ENCODE measurements around the gene C14orf180. TPM values are rescaled to one million over a fixed set of nuclear protein-coding genes. Genes with fewer than 3 reads are reported as not detected.

C14orf180 gene
- total RNA-seq, 1 experiment from 2014 or later, result not detected

- TF ChIP-seq ZNF512 (CRISPR knock-in tag; IDR thresholded peaks at IDR 0.05; ENCODE audit: borderline replicate concordance) (no peak), CREB1 (CRISPR knock-in tag; IDR thresholded peaks at IDR 0.05) (no peak), JAZF1 (CRISPR knock-in tag; IDR thresholded peaks at IDR 0.05) (no peak), MXD4 (CRISPR knock-in tag; IDR thresholded peaks at IDR 0.05; ENCODE audit: borderline replicate concordance) (no peak), KAT7 (CRISPR knock-in tag; IDR thresholded peaks at IDR 0.05; ENCODE audit: borderline replicate concordance) (no peak), MYBL2 (CRISPR knock-in tag; IDR thresholded peaks at IDR 0.05) (no peak), SOX15 (CRISPR knock-in tag; IDR thresholded peaks at IDR 0.05) (no peak)
- TF ChIP-seq, protein P1, sequence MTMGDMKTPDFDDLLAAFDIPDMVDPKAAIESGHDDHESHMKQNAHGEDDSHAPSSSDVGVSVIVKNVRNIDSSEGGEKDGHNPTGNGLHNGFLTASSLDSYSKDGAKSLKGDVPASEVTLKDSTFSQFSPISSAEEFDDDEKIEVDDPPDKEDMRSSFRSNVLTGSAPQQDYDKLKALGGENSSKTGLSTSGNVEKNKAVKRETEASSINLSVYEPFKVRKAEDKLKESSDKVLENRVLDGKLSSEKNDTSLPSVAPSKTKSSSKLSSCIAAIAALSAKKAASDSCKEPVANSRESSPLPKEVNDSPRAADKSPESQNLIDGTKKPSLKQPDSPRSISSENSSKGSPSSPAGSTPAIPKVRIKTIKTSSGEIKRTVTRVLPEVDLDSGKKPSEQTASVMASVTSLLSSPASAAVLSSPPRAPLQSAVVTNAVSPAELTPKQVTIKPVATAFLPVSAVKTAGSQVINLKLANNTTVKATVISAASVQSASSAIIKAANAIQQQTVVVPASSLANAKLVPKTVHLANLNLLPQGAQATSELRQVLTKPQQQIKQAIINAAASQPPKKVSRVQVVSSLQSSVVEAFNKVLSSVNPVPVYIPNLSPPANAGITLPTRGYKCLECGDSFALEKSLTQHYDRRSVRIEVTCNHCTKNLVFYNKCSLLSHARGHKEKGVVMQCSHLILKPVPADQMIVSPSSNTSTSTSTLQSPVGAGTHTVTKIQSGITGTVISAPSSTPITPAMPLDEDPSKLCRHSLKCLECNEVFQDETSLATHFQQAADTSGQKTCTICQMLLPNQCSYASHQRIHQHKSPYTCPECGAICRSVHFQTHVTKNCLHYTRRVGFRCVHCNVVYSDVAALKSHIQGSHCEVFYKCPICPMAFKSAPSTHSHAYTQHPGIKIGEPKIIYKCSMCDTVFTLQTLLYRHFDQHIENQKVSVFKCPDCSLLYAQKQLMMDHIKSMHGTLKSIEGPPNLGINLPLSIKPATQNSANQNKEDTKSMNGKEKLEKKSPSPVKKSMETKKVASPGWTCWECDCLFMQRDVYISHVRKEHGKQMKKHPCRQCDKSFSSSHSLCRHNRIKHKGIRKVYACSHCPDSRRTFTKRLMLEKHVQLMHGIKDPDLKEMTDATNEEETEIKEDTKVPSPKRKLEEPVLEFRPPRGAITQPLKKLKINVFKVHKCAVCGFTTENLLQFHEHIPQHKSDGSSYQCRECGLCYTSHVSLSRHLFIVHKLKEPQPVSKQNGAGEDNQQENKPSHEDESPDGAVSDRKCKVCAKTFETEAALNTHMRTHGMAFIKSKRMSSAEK (CRISPR knock-in tag; IDR thresholded peaks at IDR 0.05; ENCODE audit: borderline replicate concordance), result no peak
Observed at GRCh38 chr14:104530646-104531045, 48.9 kb upstream of the C14orf180 start (continued).

GRCh38 chr14:104531421-104532190 lies 48.0 kb upstream of the C14orf180 start:
- Mint-ChIP-seq H3K4me3 (no peak overlapping the region), H3K27me3 (ENCODE audit: low read depth) (no peaks in the 10 kb centered on the region; the same call in none of the 2 replicates), H3K36me3 (peaks cover 33% of the 10 kb centered on the region), H3K4me1 (no peaks in the 10 kb centered on the region), H3K27ac (no peak overlapping the region), H3K9me3 (peaks cover 39% of the 10 kb centered on the region)
- ChIA-PET CTCF (interaction anchor here (0.9 kb wide), 1 partner anchor 108 kb away, joined by 3 read pairs; no protein-coding TSS in a partner anchor), POLR2A (interaction anchor here (0.6 kb wide), 1 partner anchor 1650 kb away, joined by 3 read pairs; no protein-coding TSS in a partner anchor)
- TF ChIP-seq TEAD4 (CRISPR knock-in tag; IDR thresholded peaks at IDR 0.05) (no peak), OVOL2 (CRISPR knock-in tag; IDR thresholded peaks at IDR 0.05; ENCODE audit: borderline replicate concordance) (no peak), ESRRA (CRISPR knock-in tag; IDR thresholded peaks at IDR 0.05; ENCODE audit: borderline replicate concordance) (no peak), ZNF219 (CRISPR knock-in tag; IDR thresholded peaks at IDR 0.05; ENCODE audit: borderline replicate concordance) (no peak), TP53 (CRISPR knock-in tag; IDR thresholded peaks at IDR 0.05) (no peak), ZNF121 (CRISPR knock-in tag; IDR thresholded peaks at IDR 0.05) (no peak), SP1 (CRISPR knock-in tag; conservative IDR thresholded peaks at IDR 0.05) (no peak), PREB (CRISPR knock-in tag; IDR thresholded peaks at IDR 0.05; ENCODE audit: borderline replicate concordance) (no peak), IRF1 (CRISPR knock-in tag; IDR thresholded peaks at IDR 0.05) (no peak), ZNF138 (CRISPR knock-in tag; conservative IDR thresholded peaks at IDR 0.05) (no peak), ZNF317 (CRISPR knock-in tag; IDR thresholded peaks at IDR 0.05; ENCODE audit: borderline replicate concordance, low read depth) (no peak)
- TF ChIP-seq, protein P2, sequence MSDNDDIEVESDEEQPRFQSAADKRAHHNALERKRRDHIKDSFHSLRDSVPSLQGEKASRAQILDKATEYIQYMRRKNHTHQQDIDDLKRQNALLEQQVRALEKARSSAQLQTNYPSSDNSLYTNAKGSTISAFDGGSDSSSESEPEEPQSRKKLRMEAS (CRISPR knock-in tag; IDR thresholded peaks at IDR 0.05), result no peak
- TF ChIP-seq, protein P3, sequence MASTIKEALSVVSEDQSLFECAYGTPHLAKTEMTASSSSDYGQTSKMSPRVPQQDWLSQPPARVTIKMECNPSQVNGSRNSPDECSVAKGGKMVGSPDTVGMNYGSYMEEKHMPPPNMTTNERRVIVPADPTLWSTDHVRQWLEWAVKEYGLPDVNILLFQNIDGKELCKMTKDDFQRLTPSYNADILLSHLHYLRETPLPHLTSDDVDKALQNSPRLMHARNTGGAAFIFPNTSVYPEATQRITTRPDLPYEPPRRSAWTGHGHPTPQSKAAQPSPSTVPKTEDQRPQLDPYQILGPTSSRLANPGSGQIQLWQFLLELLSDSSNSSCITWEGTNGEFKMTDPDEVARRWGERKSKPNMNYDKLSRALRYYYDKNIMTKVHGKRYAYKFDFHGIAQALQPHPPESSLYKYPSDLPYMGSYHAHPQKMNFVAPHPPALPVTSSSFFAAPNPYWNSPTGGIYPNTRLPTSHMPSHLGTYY (CRISPR knock-in tag; IDR thresholded peaks at IDR 0.05), result no peak
- ATAC-seq (no peak), DNase-seq (ENCODE audit: low spot score) (no peak)
